Spleen (tissue), 11 donors: ENCODE measurements around the gene SATB1. TPM values are rescaled to one million over a fixed set of nuclear protein-coding genes. Genes with fewer than 3 reads are reported as not detected.
A peak's percentile ranks its signal among the peaks of the same experiment; 100 is the strongest.

Experiments used
- DNase-seq: peaks from one replicate; pipeline ENCODE4 v3.0.0-alpha.2; 2020
- H3K27ac ChIP-seq, 8 donors: fragments of 200-600 bp; sonication (generic) in 7 of 8; 1 replicate in 4 of 8; 2 replicates in 4 of 8; pipeline versions ENCODE4 v1.5.0 to v1.8.0; 2016 to 2021; ENCODE audit warnings: inconsistent platforms in 4 of 8, mild to moderate bottlenecking in 4 of 8, moderate library complexity in 1 of 8
- H3K27me3 ChIP-seq, 7 donors: fragments of 200-600 bp; sonication (generic) in 6 of 7; replicated peaks in 1 of 7; 1 replicate in 4 of 7; 2 replicates in 3 of 7; pipeline versions ENCODE4 v1.5.0 to v1.8.0; 2016 to 2021; ENCODE audit warnings: inconsistent platforms in 3 of 7, mild to moderate bottlenecking in 1 of 7
- H3K36me3 ChIP-seq, 6 donors: fragments of 200-600 bp; sonication (generic) in 5 of 6; 1 replicate in 4 of 6; 2 replicates in 2 of 6; pipeline versions ENCODE4 v1.5.0 to v1.8.0; 2016 to 2021; ENCODE audit warnings: inconsistent platforms in 2 of 6
- H3K4me1 ChIP-seq, 6 donors: fragments of 200-600 bp; sonication (generic) in 5 of 6; 1 replicate in 3 of 6; 2 replicates in 3 of 6; pipeline versions ENCODE4 v1.5.0 to v1.8.0; 2016 to 2021; ENCODE audit warnings: inconsistent platforms in 3 of 6
- H3K4me3 ChIP-seq, 8 donors: fragments of 200-600 bp; sonication (generic) in 7 of 8; 1 replicate in 4 of 8; 2 replicates in 4 of 8; pipeline versions ENCODE4 v1.5.0 to v1.8.0; 2016 to 2021; ENCODE audit warnings: inconsistent platforms in 4 of 8, mild to moderate bottlenecking in 4 of 8, moderate library complexity in 2 of 8
- H3K9me3 ChIP-seq, 8 donors: fragments of 200-600 bp; sonication (generic) in 7 of 8; 1 replicate in 4 of 8; 2 replicates in 4 of 8; pipeline versions ENCODE4 v1.5.0 to v1.8.0; 2016 to 2021; ENCODE audit warnings: inconsistent platforms in 4 of 8
- CTCF ChIP-seq, 11 experiments: fragments of 200-600 bp in 7 of 11; fragments of 450-650 bp in 4 of 11; sonication (generic) in 4 of 11; IDR thresholded peaks in 8 of 11; conservative IDR thresholded peaks in 3 of 11; 1 replicate in 7 of 11; 2 replicates in 4 of 11; pipeline versions ENCODE4 v1.4.0 to v1.8.0; 2016 to 2021; ENCODE audit warnings: antibody characterized with exemption in 11 of 11, inconsistent platforms in 4 of 11, mild to moderate bottlenecking in 1 of 11
- POLR2A ChIP-seq, 3 donors: fragments of 450-650 bp; IDR thresholded peaks; one replicate each; pipeline ENCODE4 v1.5.1; 2017; ENCODE audit warnings: antibody characterized with exemption in 3 of 3, mild to moderate bottlenecking in 1 of 3
- POLR2AphosphoS5 ChIP-seq, 3 donors: sonication (generic); formaldehyde crosslinking; IDR thresholded peaks; one replicate each; pipeline ENCODE4 v1.5.1; 2017; ENCODE audit warnings: antibody characterized with exemption in 3 of 3
- WGBS, 5 donors: extraction: QIAGEN DNeasy Blood & Tissue Kit in 3 of 5; methylation state at CpG; one replicate each; pipeline versions ENCODE4 v1.1.5 to v1.1.7; 2013 to 2018; 5-methylcytosine and 5-hydroxymethylcytosine counted together
- intact Hi-C: fragments of 100-400 bp; cut with DNase I; formaldehyde crosslinking; loops from one replicate; pipeline ENCODE4 v1.15.0; 2023; ENCODE audit warnings: low total_unique reads
- polyA plus RNA-seq, 3 donors: library from polyadenylated mRNA; stranded (reverse); fragments of 200-250 nt; gene quantifications; one replicate each; pipeline ENCODE4 v1.2.1, GENCODE V29; 2013
- total RNA-seq, 7 donors: library from RNA; depleted of rRNA in 3 of 7; stranded (reverse); fragments of >200 nt in 3 of 7; fragmentation: NEBNext Ultra II Directional in 4 of 7; extraction: Animal tissue kit (Norgen Biotek cat#: 25700) in 4 of 7; gene quantifications; one replicate each; pipeline versions ENCODE4 v1.1.0 to v1.2.1, GENCODE V29; 2016 to 2021
- donor health status: healthy with polysubstance abuse.
- donor health status: DM: no; HTN: no; CAD: no; lungs with moderate emphysema.
- donor health status: DM: no; HTN: no; CAD: no.
- donor health status: Bipolar disorder and iron deficiency.
- donor health status: healthy.
- donor health status: DM: no; HTN: no; CAD: no.
- donor health status: DM: yes; HTN: yes; CAD: no.

The SATB1 gene
- total and polyA plus RNA-seq, 10 donors: 11.7 to 104 (median 59.1) TPM

- Histone ChIP-seq H3K4me3 (peak overlapping the region; percentile 43 to 76 (median 60)), H3K27me3 (peaks cover 0 to 33% (median 11%) of the 10 kb centered on the region in 7 donors), H3K4me1 (peaks cover 0 to 82% (median 41%) of the 10 kb centered on the region in 6 donors), H3K9me3 (peaks cover 0 to 13% (median 7%) of the 10 kb centered on the region in 8 donors), H3K36me3 (no peaks in the 10 kb centered on the region), H3K27ac (peak overlapping the region; percentile 49 to 90 (median 83))
- peak in 1 of 3 donors; percentile 20 for TF ChIP-seq POLR2AphosphoS5 (IDR thresholded peaks at IDR 0.05)
- TF ChIP-seq POLR2A (IDR thresholded peaks at IDR 0.05): no peak
- DNase-seq: peak; percentile 85
- intact Hi-C loops: no loop called here
- WGBS, 5 donors: 1% methylated on average over 40 to 56 of the region's 56 CpGs
Measured at GRCh38 chr3:18443665-18444594, 18.8 kb upstream of the SATB1 start.

- Histone ChIP-seq H3K27me3 (peaks cover 0 to 33% (median 11%) of the 10 kb centered on the region in 7 donors), H3K36me3 (no peaks in the 10 kb centered on the region), H3K27ac (peak overlapping the region; percentile 49 to 90 (median 83)), H3K4me1 (peaks cover 4 to 91% (median 45%) of the 10 kb centered on the region in 6 donors), H3K4me3 (peak overlapping the region; percentile 43 to 76 (median 60)), H3K9me3 (peaks cover 0 to 3% (median 0%) of the 10 kb centered on the region in 8 donors)
- TF ChIP-seq POLR2AphosphoS5 (IDR thresholded peaks at IDR 0.05) (no peak), CTCF (IDR thresholded peaks at IDR 0.05 in 8 of 11, conservative IDR thresholded peaks at IDR 0.05 in 3 of 11) (no peak), POLR2A (IDR thresholded peaks at IDR 0.05) (no peak)
- intact Hi-C loops: no loop called here
- 29 to 48% (median 34%) methylated on average over 11 of the region's 11 CpGs for WGBS, 5 donors
- no peak for DNase-seq
Measured at GRCh38 chr3:18442756-18443664, 17.9 kb upstream of the SATB1 start.

- Histone ChIP-seq H3K27ac (peak overlapping the region in 2 of 8 donors; percentile 67 to 90), H3K9me3 (no peaks in the 10 kb centered on the region), H3K27me3 (peaks cover 0 to 29% (median 8%) of the 10 kb centered on the region in 7 donors), H3K4me3 (peak overlapping the region in 1 of 8 donors; percentile 4), H3K36me3 (no peaks in the 10 kb centered on the region), H3K4me1 (peaks cover 4 to 93% (median 42%) of the 10 kb centered on the region in 6 donors)
- DNase-seq: no peak
- TF ChIP-seq POLR2A (IDR thresholded peaks at IDR 0.05) (no peak), CTCF (IDR thresholded peaks at IDR 0.05 in 8 of 11, conservative IDR thresholded peaks at IDR 0.05 in 3 of 11) (no peak), POLR2AphosphoS5 (IDR thresholded peaks at IDR 0.05) (no peak)
- WGBS, 5 donors: 61 to 74% (median 68%) methylated on average over 1 of the region's 1 CpG
- intact Hi-C loops: no loop called here
Measured at GRCh38 chr3:18441551-18441950, 16.4 kb upstream of the SATB1 start.

GRCh38 chr3:18440066-18440722 lies 15.1 kb upstream of the SATB1 start:
- no peak for DNase-seq
- H3K9me3 ChIP-seq: no peaks in the 10 kb centered on the region
- no peak for TF ChIP-seq POLR2AphosphoS5 (IDR thresholded peaks at IDR 0.05)
- TF ChIP-seq CTCF (IDR thresholded peaks at IDR 0.05 in 8 of 11, conservative IDR thresholded peaks at IDR 0.05 in 3 of 11): no peak
- no peak for TF ChIP-seq POLR2A (IDR thresholded peaks at IDR 0.05)
- H3K36me3 ChIP-seq: no peaks in the 10 kb centered on the region
- peaks cover 0 to 16% (median 8%) of the 10 kb centered on the region in 7 donors for H3K27me3 ChIP-seq
- H3K4me3 ChIP-seq: peak overlapping the region in 1 of 8 donors; percentile 32
- intact Hi-C loops: no loop called here
- WGBS, 5 donors: 19 to 24% (median 22%) methylated on average over 7 of the region's 7 CpGs
- H3K27ac ChIP-seq: peak overlapping the region in 7 of 8 donors; percentile 5 to 67 (median 31)
- H3K4me1 ChIP-seq: peaks cover 4 to 90% (median 34%) of the 10 kb centered on the region in 6 donors
